HG03139 (cell line): ENCODE results near the gene SMARCD2.
"Not testable (repeated sequence)": the region's sequence is repeated elsewhere in the genome, so short reads cannot be mapped to it uniquely, and the experiment has no call there.

Source experiments
- ATAC-seq: cut with Tn5 transposase; IDR thresholded peaks from one replicate; pipeline ENCODE4 v1.9.1; 2021; ENCODE audit not compliant: unreplicated experiment

SMARCD2 gene

GRCh38 chr17:63816123-63816522 is 26.4 kb downstream of the SMARCD2 start:
- ATAC-seq, result no peak

- ATAC-seq, result no peak
Measured at GRCh38 chr17:63809970-63810369, 32.5 kb downstream of the SMARCD2 start.

- no peak for ATAC-seq
Measured at GRCh38 chr17:63805591-63805990, 36.9 kb downstream of the SMARCD2 start.

- ATAC-seq, result no peak
Measured at GRCh38 chr17:63804328-63804727, 38.2 kb downstream of the SMARCD2 start.

- no peak for ATAC-seq
Measured at GRCh38 chr17:63800783-63801182, 41.7 kb downstream of the SMARCD2 start.

GRCh38 chr17:63798572-63799106 is 43.8 kb downstream of the SMARCD2 start:
- ATAC-seq, result no peak

GRCh38 chr17:63796375-63796774 is 46.1 kb downstream of the SMARCD2 start:
- ATAC-seq, result not testable (repeated sequence)

- no peak for ATAC-seq
Measured at GRCh38 chr17:63792055-63792729, 50.3 kb downstream of the SMARCD2 start.

GRCh38 chr17:63790057-63790456 is 52.4 kb downstream of the SMARCD2 start:
- ATAC-seq, result no peak

- no peak for ATAC-seq
Measured at GRCh38 chr17:63786971-63787711, 55.3 kb downstream of the SMARCD2 start.

- no peak for ATAC-seq
Measured at GRCh38 chr17:63786117-63786516, 56.4 kb downstream of the SMARCD2 start.

- ATAC-seq, result no peak
Measured at GRCh38 chr17:63785556-63785955, 56.9 kb downstream of the SMARCD2 start.

GRCh38 chr17:63783522-63783921 is 59.0 kb downstream of the SMARCD2 start:
- no peak for ATAC-seq
